Measurements from ENCODE around the gene AVP. TPM values are rescaled to one million over a fixed set of nuclear protein-coding genes. Genes with fewer than 3 reads are reported as not detected.
A peak's percentile ranks its signal among the peaks of the same experiment; 100 is the strongest.
"Not testable (repeated sequence)": the region's sequence is repeated elsewhere in the genome, so short reads cannot be mapped to it uniquely, and the experiment has no call there.

The AVP gene
- total RNA-seq, 1 donor from 2014 or later = not detected

- DNase-seq = no peak
Measured at GRCh38 chr20:3082955-3083952, 1.3 kb downstream of the AVP start.

DNA sequence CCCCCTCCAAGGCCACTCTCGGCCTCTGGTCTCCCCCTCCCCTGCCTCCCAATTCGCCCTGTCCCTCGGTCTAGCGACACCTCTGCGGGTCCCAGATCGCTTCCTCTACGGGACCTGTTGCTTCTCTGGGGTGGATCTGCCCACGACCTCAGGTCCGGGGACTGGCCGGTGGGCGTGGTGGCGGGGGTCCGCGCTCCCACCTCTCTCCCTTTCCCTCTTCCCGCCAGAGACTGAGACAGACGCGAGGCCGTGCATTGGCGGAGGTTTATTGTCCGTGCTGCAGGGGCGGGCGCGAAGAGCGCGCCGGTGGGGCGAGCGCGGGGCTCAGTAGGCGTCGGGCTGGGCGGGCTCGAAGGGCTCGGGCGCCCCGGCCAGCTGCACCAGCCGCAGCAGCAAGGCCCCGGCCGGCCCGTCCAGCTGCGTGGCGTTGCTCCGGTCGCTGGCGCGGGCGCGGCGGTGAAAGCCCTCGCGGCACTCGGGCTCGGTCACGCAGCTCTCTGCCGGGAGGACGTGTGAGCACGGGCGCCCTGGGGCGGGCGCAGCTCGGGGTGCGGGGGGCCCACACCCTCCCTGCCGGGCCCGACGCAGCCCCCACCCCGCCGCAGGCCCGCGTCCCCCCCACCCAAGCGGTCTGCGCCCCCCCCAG lies 2.1 kb downstream of the AVP start:
- peak; percentile 21 for DNase-seq

DNA sequence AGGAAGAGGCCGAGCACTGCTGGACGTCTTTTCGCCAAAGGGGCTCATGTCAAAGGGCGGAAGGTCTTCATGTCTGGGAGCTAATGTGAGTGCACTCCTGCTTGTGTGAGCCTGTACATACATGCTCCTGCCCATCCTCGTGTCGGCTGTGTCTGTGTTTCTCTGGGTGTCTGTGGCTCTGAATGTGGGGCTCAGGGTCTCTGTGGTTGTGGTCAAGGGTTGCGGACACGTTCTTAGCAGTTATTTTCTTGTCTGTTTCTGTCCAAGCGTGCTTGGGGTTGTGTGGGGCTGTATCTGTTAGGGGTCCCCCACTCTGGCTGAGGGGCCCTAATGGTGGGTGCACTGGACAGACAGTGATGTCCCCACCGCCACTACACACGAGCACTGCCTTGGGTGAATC lies 2.9 kb downstream of the AVP start:
- no peak for DNase-seq

GRCh38 chr20:3080939-3081388 lies 3.6 kb downstream of the AVP start:
- peak; percentile 27 for DNase-seq

- no peak for DNase-seq
Measured at GRCh38 chr20:3077618-3078134, 6.8 kb downstream of the AVP start.

GRCh38 chr20:3075315-3075714 lies 9.2 kb downstream of the AVP start:
- not testable (repeated sequence) for DNase-seq

DNA sequence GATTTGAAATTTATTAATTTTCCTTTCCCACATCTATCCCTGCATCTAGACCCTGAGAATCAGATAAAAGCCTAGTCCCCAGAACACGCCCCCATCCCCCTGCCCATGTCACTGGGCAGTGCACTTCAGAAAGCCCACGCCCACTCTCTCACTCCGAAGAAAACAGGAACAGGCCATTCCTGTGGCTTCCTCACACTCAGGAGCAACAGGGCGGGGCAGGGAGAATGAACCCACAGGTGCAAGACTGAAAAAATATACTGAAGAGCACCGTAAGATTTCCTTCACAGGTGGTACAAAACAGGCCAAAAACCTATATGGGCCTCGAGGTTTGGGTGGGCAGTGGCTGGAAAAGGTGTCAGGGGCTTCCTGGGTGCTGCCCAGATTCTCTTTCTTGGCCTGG lies 9.7 kb downstream of the AVP start:
- DNase-seq = no peak

DNA sequence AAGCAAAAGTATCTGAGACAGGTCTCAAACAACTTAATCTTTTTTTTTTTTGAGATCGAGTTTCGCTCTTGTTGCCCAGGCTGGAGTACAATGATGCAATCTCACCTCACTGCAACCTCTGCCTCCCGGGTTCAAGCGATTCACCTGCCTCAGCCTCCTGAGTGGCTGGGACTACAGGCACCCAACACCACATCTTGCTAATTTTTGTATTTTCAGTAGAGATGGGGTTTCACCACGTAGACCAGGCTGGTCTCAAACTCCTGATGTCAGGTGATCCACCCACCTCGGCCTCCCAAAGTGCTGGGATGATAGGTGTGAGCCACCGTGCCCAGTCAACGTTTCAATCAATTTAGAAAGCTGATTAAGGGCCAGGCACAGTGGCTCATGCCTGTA lies 11.3 kb downstream of the AVP start:
- not testable (repeated sequence) for DNase-seq

- no peak for DNase-seq
Measured at GRCh38 chr20:3072530-3073250, 11.8 kb downstream of the AVP start.

GRCh38 chr20:3071610-3072529 lies 12.7 kb downstream of the AVP start, which contains the start of gene OXT:
TSS of gene OXT (plus strand) at chr20:3071620. CDS start at chr20:3071656, 36 bp downstream.
- DNase-seq = peak; percentile 31

DNA sequence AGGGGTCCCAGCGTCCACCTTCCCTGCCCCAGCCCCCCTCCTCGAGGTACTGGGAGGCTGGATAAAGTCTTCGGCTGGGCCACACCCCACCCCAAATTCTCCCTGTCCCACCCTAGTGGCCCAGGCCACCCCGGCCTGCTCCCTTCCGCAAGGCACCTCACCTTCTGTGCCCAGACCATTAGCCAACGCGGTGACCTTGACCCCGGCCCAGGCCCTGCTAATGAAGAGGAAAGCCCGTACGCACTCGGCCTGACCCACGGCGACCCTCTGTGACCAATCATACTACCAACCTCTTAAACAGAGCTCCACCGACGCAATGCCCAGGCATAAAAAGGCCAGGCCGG lies 13.3 kb downstream of the AVP start:
- DNase-seq = no peak

GRCh38 chr20:3070725-3071124 lies 13.8 kb downstream of the AVP start:
- no peak for DNase-seq

DNA sequence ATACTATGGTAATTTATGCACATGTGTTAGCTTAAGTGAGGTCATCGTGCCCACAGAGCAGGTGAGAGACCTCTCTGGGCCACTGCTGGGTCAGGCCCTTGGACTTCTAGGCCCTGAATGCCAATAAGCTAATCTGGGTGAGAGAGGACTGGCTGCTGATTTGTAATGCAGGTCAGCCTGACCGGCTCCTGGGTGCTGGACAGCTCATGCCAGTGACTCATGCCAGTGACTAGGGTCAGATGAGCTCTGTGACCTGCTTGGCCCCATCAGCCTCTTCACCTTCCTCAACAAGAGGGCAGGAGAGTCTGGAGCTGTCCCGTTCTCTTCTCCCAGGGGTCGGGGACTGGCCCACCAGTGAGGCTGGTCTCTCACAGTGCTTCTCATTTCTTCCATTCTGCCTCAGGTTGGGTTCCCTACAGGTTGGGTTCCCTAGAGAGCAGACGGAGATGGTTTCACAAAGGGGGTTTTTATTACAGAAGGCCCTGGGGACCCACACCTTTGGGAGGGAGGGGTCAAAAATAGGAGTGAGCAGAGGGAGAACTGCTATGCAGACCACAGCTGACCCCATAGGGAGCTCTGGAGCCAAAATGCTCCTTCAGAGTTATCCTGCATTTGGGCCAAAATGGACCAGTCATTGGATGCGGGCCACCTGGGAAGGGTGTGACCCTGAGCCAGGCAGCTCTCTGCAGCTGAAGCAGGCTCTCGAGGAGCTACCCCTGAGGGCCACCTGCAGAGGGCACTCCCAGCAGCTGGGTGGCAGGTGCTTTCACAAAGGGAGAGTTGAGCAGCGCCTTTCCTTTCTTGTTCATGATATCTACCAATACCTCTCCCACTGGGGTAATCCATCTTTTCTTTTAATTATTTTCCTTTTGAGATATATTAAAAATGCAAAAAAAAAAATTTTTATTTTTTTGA lies 15.3 kb downstream of the AVP start:
- no peak for DNase-seq

DNA sequence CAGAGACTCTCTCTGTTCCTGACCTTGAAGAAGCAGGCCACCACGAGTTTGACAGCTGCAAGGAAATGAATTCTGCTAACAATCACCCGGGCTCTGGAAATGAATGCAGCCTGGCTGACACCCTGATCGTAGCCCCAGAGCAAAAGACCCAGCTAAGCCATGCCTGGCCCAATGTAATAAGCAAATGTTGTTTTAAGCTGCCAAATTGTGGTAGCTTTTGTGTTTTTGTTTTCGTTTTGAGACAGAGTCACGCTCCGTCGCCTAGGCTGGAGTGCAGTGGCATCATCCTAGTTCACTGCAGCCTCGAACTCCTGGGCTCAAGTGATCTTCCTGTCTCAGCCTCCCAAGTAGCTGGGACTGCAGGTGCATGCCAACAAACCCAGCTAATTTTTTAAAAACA lies 16.4 kb downstream of the AVP start:
- DNase-seq = no peak

- DNase-seq = no peak
Measured at GRCh38 chr20:3067139-3068014, 17.1 kb downstream of the AVP start.

DNA sequence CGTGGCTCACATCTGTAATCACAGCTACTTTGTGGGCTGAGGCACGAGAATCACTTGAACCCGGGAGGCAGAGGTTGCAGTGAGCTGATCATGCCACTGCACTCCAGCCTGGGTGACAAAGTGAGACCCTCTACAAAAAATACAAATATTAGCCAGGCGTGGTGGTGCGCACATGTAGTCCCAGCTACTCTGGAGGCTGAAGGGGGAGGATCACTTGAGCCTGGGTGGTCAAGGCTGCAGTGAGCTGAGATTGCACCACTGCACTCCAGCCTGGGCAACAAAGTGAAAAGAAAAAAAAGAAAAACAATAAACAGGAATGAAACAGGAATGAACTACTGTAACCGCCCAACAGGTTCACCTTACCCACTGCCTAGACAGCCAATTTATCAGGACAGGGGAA lies 20.4 kb downstream of the AVP start:
- DNase-seq = not testable (repeated sequence)

GRCh38 chr20:3059489-3059888 lies 25.0 kb downstream of the AVP start:
- DNase-seq = no peak

DNA sequence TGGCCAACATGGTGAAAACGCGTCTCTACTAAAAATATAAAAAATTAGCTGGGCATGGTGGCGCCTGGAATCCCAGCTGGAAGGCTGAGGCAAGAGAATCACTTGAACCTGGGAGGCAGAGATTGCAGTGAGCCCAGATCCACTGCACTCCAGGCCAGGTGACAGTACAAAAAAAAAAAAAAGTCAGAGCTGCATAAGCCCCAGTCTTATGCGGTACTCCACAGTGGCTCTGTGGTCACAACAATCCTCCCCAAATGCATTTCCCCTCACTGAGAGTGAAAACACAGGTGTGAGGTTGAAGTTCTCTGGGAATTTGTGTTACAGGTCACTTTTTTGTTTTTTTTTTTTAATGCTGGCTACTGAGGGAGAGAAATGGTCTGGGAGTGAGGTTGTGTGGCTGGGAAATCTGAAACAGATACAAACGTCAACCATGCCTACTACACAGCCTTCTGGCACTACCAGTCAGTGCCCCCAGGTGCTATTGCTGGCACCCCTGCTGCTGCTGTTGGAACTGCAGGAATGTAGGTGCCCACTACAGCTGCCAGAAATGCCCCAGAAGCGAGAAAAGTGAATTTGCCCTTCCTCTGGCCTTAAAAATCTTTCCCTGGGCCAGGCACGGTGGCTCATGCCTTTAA lies 33.0 kb downstream of the AVP start:
- no peak for DNase-seq
